Sigmoid colon (tissue), 7 donors: ENCODE results near the gene KCNF1. TPM values are rescaled to one million over a fixed set of nuclear protein-coding genes. Genes with fewer than 3 reads are reported as not detected.

Source experiments
- DNase-seq: peaks from one replicate; pipeline ENCODE4 v3.0.0-alpha.2; 2019
- H3K27ac ChIP-seq, 4 donors: fragments of 200-600 bp; sonication (generic); one replicate each; pipeline ENCODE4 v1.5.1; 2016 to 2019; ENCODE audit warnings: mild to moderate bottlenecking in 1 of 4
- H3K27me3 ChIP-seq, 3 donors: fragments of 200-600 bp; sonication (generic); one replicate each; pipeline ENCODE4 v1.5.1; 2019; ENCODE audit warnings: mild to moderate bottlenecking in 1 of 3
- H3K36me3 ChIP-seq, 4 donors: fragments of 200-600 bp; sonication (generic); one replicate each; pipeline ENCODE4 v1.5.1; 2016 to 2019
- H3K4me1 ChIP-seq, 4 donors: fragments of 200-600 bp; sonication (generic); one replicate each; pipeline ENCODE4 v1.5.1; 2017 to 2019
- H3K4me3 ChIP-seq, 4 donors: fragments of 200-600 bp; sonication (generic); one replicate each; pipeline ENCODE4 v1.5.1; 2017 to 2019; ENCODE audit warnings: mild to moderate bottlenecking in 2 of 4, moderate library complexity in 1 of 4
- H3K9me3 ChIP-seq, 4 donors: fragments of 200-600 bp in 3 of 4; sonication (generic) in 3 of 4; one replicate each; pipeline versions ENCODE4 v1.5.1 to v1.6.1; 2013 to 2019
- EP300 ChIP-seq, 4 donors: sonication (generic); formaldehyde crosslinking; IDR thresholded peaks; one replicate each; pipeline ENCODE4 v1.6.1; 2017; ENCODE audit warnings: antibody characterized with exemption in 4 of 4
- POLR2A ChIP-seq, 2 donors: fragments of 450-650 bp; IDR thresholded peaks; one replicate each; pipeline ENCODE4 v1.6.1; 2016; ENCODE audit warnings: antibody characterized with exemption in 2 of 2, mild to moderate bottlenecking in 2 of 2, moderate library complexity in 2 of 2
- POLR2AphosphoS5 ChIP-seq, 4 donors: sonication (generic); formaldehyde crosslinking; IDR thresholded peaks; one replicate each; pipeline ENCODE4 v1.6.1; 2017; ENCODE audit warnings: antibody characterized with exemption in 4 of 4
- WGBS, 2 donors: extraction: QIAGEN DNeasy Blood & Tissue Kit; methylation state at CpG; one replicate each; pipeline ENCODE4 v1.1.7; 2013; 5-methylcytosine and 5-hydroxymethylcytosine counted together
- intact Hi-C: fragments of 100-400 bp; cut with DNase I; formaldehyde crosslinking; loops from one replicate; pipeline ENCODE4 v1.15.1; 2023
- polyA plus RNA-seq, 3 donors: library from polyadenylated mRNA; stranded (reverse); fragments of 200-250 nt; gene quantifications; one replicate each; pipeline ENCODE4 v1.2.3, GENCODE V29; 2013
- total RNA-seq, 4 donors: library from RNA; depleted of rRNA; stranded (reverse); fragments of >200 nt; gene quantifications; one replicate each; pipeline ENCODE4 v1.1.0, GENCODE V29; 2016
- TF ChIP-seq, protein P1 (sequence below), 4 experiments: fragments of 450-650 bp in 3 of 4; fragments of 200-600 bp in 1 of 4; IDR thresholded peaks; one replicate each; pipeline ENCODE4 v1.5.1; 2016 to 2019; ENCODE audit warnings: antibody characterized with exemption in 4 of 4, mild to moderate bottlenecking in 3 of 4, moderate library complexity in 2 of 4
- donor health status: healthy with polysubstance abuse.
- donor health status: Bipolar disorder and iron deficiency.
- donor health status: healthy.

KCNF1 gene
- total and polyA plus RNA-seq, 7 donors, result 0.16 to 1.4 (median 0.94) TPM; not detected in 1

GRCh38 chr2:10933700-10934225, 22.0 kb downstream of the KCNF1 start:
- WGBS, 2 donors, result 90 to 93% methylated on average over 11 of the region's 11 CpGs
- H3K4me1 ChIP-seq, result no peaks in the 10 kb centered on the region
- intact Hi-C loops, result no loop called here
- no peak overlapping the region for H3K4me3 ChIP-seq
- TF ChIP-seq, protein P1, sequence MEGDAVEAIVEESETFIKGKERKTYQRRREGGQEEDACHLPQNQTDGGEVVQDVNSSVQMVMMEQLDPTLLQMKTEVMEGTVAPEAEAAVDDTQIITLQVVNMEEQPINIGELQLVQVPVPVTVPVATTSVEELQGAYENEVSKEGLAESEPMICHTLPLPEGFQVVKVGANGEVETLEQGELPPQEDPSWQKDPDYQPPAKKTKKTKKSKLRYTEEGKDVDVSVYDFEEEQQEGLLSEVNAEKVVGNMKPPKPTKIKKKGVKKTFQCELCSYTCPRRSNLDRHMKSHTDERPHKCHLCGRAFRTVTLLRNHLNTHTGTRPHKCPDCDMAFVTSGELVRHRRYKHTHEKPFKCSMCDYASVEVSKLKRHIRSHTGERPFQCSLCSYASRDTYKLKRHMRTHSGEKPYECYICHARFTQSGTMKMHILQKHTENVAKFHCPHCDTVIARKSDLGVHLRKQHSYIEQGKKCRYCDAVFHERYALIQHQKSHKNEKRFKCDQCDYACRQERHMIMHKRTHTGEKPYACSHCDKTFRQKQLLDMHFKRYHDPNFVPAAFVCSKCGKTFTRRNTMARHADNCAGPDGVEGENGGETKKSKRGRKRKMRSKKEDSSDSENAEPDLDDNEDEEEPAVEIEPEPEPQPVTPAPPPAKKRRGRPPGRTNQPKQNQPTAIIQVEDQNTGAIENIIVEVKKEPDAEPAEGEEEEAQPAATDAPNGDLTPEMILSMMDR (IDR thresholded peaks at IDR 0.05), result no peak
- TF ChIP-seq EP300 (IDR thresholded peaks at IDR 0.05) (no peak), POLR2A (IDR thresholded peaks at IDR 0.05) (no peak), POLR2AphosphoS5 (IDR thresholded peaks at IDR 0.05) (no peak)
- no peak for DNase-seq
- no peak overlapping the region for H3K27ac ChIP-seq
- no peaks in the 10 kb centered on the region for H3K9me3 ChIP-seq
- no peaks in the 10 kb centered on the region for H3K27me3 ChIP-seq
- no peaks in the 10 kb centered on the region for H3K36me3 ChIP-seq

- Histone ChIP-seq H3K27ac (no peak overlapping the region), H3K36me3 (no peaks in the 10 kb centered on the region), H3K9me3 (peaks cover 0 to 4% (median 0%) of the 10 kb centered on the region in 4 donors), H3K4me1 (no peaks in the 10 kb centered on the region), H3K27me3 (no peaks in the 10 kb centered on the region), H3K4me3 (no peak overlapping the region)
- intact Hi-C loops, result no loop called here
- WGBS, 2 donors, result 81 to 84% methylated on average over 7 of the region's 7 CpGs
- DNase-seq, result no peak
- TF ChIP-seq POLR2A (IDR thresholded peaks at IDR 0.05) (no peak), POLR2AphosphoS5 (IDR thresholded peaks at IDR 0.05) (no peak), EP300 (IDR thresholded peaks at IDR 0.05) (no peak)
- TF ChIP-seq, protein P1 (IDR thresholded peaks at IDR 0.05), result no peak
Observed at GRCh38 chr2:10934308-10934978, 22.7 kb downstream of the KCNF1 start.

GRCh38 chr2:10934979-10935350, 23.2 kb downstream of the KCNF1 start:
- intact Hi-C loops, result no loop called here
- no peak for DNase-seq
- peaks cover 0 to 4% (median 0%) of the 10 kb centered on the region in 4 donors for H3K9me3 ChIP-seq
- no peaks in the 10 kb centered on the region for H3K36me3 ChIP-seq
- no peak overlapping the region for H3K27ac ChIP-seq
- 72 to 74% methylated on average over 15 of the region's 15 CpGs for WGBS, 2 donors
- TF ChIP-seq POLR2AphosphoS5 (IDR thresholded peaks at IDR 0.05), result no peak
- TF ChIP-seq, protein P1 (IDR thresholded peaks at IDR 0.05), result no peak
- no peak for TF ChIP-seq POLR2A (IDR thresholded peaks at IDR 0.05)
- no peak for TF ChIP-seq EP300 (IDR thresholded peaks at IDR 0.05)
- no peak overlapping the region for H3K4me3 ChIP-seq
- H3K4me1 ChIP-seq, result no peaks in the 10 kb centered on the region
- H3K27me3 ChIP-seq, result no peaks in the 10 kb centered on the region

- Histone ChIP-seq H3K9me3 (peaks cover 0 to 4% (median 0%) of the 10 kb centered on the region in 4 donors), H3K27ac (no peak overlapping the region), H3K27me3 (no peaks in the 10 kb centered on the region), H3K4me1 (no peaks in the 10 kb centered on the region), H3K36me3 (no peaks in the 10 kb centered on the region), H3K4me3 (no peak overlapping the region)
- intact Hi-C loops, result no loop called here
- TF ChIP-seq POLR2A (IDR thresholded peaks at IDR 0.05) (no peak), POLR2AphosphoS5 (IDR thresholded peaks at IDR 0.05) (no peak), EP300 (IDR thresholded peaks at IDR 0.05) (no peak)
- TF ChIP-seq, protein P1 (IDR thresholded peaks at IDR 0.05), result no peak
- WGBS, 2 donors, result 86 to 92% methylated on average over 18 of the region's 18 CpGs
- DNase-seq, result no peak
Observed at GRCh38 chr2:10935366-10935918, 23.7 kb downstream of the KCNF1 start.
